ENCODE data around the gene KCTD19.

KCTD19 gene

GRCh38 chr16:67282447-67282805, 44.1 kb downstream of the KCTD19 start:
- H3K4me3 ChIP-seq (ENCODE audit: low read depth, low read length), result no peak overlapping the region
- no peak for DNase-seq (ENCODE audit: low read depth, low spot score)
- POLR2A ChIA-PET, result no interaction called here
- no peak for TF ChIP-seq CTCF (IDR thresholded peaks at IDR 0.05; ENCODE audit: insufficient read depth, low read length, missing control alignments)
- CTCF ChIA-PET, result interaction anchor here (0.7 to 1.4 kb wide), 5 partner anchors 11 to 239 kb away, joined by 3 to 7 read pairs (median 3); partner anchors contain the start of genes SLC9A5 and ZDHHC1

- POLR2A ChIA-PET, result no interaction called here
- TF ChIP-seq CTCF (IDR thresholded peaks at IDR 0.05; ENCODE audit: insufficient read depth, low read length, missing control alignments), result no peak
Observed at GRCh38 chr16:67281536-67282446, 44.8 kb downstream of the KCTD19 start.

GRCh38 chr16:67280090-67281015, 46.2 kb downstream of the KCTD19 start:
- no peak for DNase-seq (ENCODE audit: low read depth, low spot score)
- ChIA-PET POLR2A (interaction anchor here (1.0 kb wide), 1 partner anchor 32 kb away, joined by 3 read pairs; no protein-coding TSS in a partner anchor), CTCF (interaction anchor here (0.7 to 1.8 kb wide), 13 partner anchors 9 to 234 kb away, joined by 3 to 7 read pairs (median 3); no protein-coding TSS in a partner anchor)
- no peak for TF ChIP-seq CTCF (IDR thresholded peaks at IDR 0.05; ENCODE audit: insufficient read depth, low read length, missing control alignments)
- H3K4me3 ChIP-seq (ENCODE audit: low read depth, low read length), result peak overlapping the region; percentile 71

More at GRCh38 chr16:67281536-67282446, 44.8 kb downstream of the KCTD19 start:
- CTCF ChIA-PET, result interaction anchor here (0.7 to 1.8 kb wide), 9 partner anchors 8 to 239 kb away, joined by 3 to 7 read pairs (median 3); partner anchors contain the start of genes SLC9A5 and ZDHHC1
- H3K4me3 ChIP-seq (ENCODE audit: low read depth, low read length), result no peak overlapping the region
- no peak for DNase-seq (ENCODE audit: low read depth, low spot score)

GRCh38 chr16:67279296-67280089, 47.0 kb downstream of the KCTD19 start, which contains the start of gene PLEKHG4:
Gene PLEKHG4, plus strand, starts transcription at chr16:67279532. Its CDS starts 513 bp downstream, at chr16:67280045.
- peak; percentile 61 for TF ChIP-seq CTCF (IDR thresholded peaks at IDR 0.05; ENCODE audit: insufficient read depth, low read length, missing control alignments)
- DNase-seq (ENCODE audit: low read depth, low spot score), result no peak
- POLR2A ChIA-PET, result interaction anchor here (1.0 kb wide), 1 partner anchor 32 kb away, joined by 3 read pairs; no protein-coding TSS in a partner anchor
- peak within 1 kb of the TSS; percentile 71 for H3K4me3 ChIP-seq (ENCODE audit: low read depth, low read length)
- CTCF ChIA-PET, result interaction anchor here (0.7 to 2.7 kb wide), 17 partner anchors 8 to 149 kb away, joined by 3 to 15 read pairs (median 5); no protein-coding TSS in a partner anchor

GRCh38 chr16:67278773-67279295, 47.7 kb downstream of the KCTD19 start:
- DNase-seq (ENCODE audit: low read depth, low spot score), result no peak
- peak overlapping the region; percentile 71 for H3K4me3 ChIP-seq (ENCODE audit: low read depth, low read length)
- CTCF ChIA-PET, result interaction anchor here (0.9 to 2.7 kb wide), 12 partner anchors 9 to 187 kb away, joined by 3 to 15 read pairs (median 4); no protein-coding TSS in a partner anchor
- TF ChIP-seq CTCF (IDR thresholded peaks at IDR 0.05; ENCODE audit: insufficient read depth, low read length, missing control alignments), result no peak
- POLR2A ChIA-PET, result interaction anchor here (0.7 to 1.8 kb wide), 2 partner anchors 10 to 33 kb away, joined by 3 to 13 read pairs; no protein-coding TSS in a partner anchor
